Memory B cell (primary cell): Measurements from ENCODE around the gene GABRG3.

ENCODE experiments used
- ATAC-seq: fragments of 150-1000 bp; cut with Tn5 transposase; 2 replicates; pipeline ENCODE4 v1.10.0; 2021; ENCODE audit warnings: low read depth, mild to moderate bottlenecking, moderate library complexity
- DNase-seq, 2 donors: peaks; one replicate each; pipeline ENCODE4 v3.0.0; 2022; ENCODE audit warnings: low spot score in 2 of 2
- H3K27ac Mint-ChIP-seq: one replicate; pipeline ENCODE4 v1.8.0; 2022; ENCODE audit warnings: mild to moderate bottlenecking, moderate library complexity, mixed read lengths
- H3K27me3 Mint-ChIP-seq: one replicate; pipeline ENCODE4 v1.8.0; 2022; ENCODE audit warnings: mixed read lengths
- H3K36me3 Mint-ChIP-seq: one replicate; pipeline ENCODE4 v1.8.0; 2022; ENCODE audit warnings: mild to moderate bottlenecking, mixed read lengths
- H3K4me1 Mint-ChIP-seq: one replicate; pipeline ENCODE4 v1.8.0; 2022; ENCODE audit warnings: mixed read lengths
- H3K4me3 Mint-ChIP-seq: one replicate; pipeline ENCODE4 v1.8.0; 2022; ENCODE audit warnings: mild to moderate bottlenecking, moderate library complexity, mixed read lengths
- H3K9me3 Mint-ChIP-seq: one replicate; pipeline ENCODE4 v1.8.0; 2022; ENCODE audit warnings: mixed read lengths

Gene GABRG3

DNA sequence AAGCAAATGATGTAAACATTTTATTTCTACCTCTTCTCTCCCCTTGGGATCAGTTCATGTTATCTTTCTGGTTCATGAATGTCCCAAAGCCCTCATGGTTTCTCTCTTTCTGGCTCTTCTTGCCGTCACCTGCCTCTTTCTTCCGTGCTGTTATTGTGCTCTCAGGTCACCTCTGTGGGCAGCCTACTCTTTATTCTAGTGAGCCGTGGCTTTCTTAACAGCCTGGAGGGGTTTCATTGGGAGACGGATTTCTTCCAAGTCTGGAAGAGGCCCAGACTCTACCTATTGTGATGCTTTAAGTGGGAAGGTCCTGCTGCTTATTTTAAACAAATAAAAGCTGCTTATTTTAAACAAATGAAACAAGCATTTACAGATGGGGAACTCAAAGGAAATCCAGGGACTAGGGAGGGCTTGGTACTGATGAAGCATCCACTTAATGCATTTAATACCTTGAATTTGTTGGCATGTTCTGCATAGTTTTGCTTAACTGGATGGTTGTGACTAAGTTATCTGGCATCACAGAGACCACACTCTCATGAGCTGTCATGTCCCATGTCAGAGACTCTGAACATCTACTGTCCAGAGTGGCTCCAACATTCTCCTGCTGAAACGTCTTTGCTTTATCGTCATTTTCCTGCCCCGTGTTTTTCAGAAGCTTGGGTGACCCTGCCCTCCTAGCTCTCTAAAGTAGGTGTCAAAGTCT, 443.3 kb downstream of the GABRG3 start:
- Mint-ChIP-seq H3K9me3 (peaks cover 3% of the 10 kb centered on the region), H3K27ac (no peak overlapping the region), H3K4me3 (no peak overlapping the region), H3K4me1 (no peaks in the 10 kb centered on the region), H3K36me3 (no peaks in the 10 kb centered on the region), H3K27me3 (no peaks in the 10 kb centered on the region)
- ATAC-seq, result no peak
- DNase-seq, result no peak

DNA sequence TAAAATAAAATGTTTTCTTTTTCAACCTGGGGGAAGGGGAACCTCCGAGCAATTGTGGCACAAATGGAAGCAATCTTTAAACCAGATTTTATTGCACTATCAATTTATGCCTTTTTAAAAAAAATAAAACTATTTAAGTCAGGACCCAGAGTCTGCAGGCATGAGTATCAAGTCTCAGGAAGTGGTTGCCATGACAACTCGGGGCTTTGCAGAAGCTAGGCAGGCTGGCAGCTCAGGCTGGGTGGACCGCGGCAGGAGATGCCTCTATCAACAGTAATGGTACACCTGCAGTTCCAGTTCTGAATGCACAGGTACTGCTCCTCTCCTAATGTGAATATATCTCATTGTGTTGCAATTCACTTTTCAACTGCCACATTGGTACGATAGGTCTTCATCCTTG, 447.7 kb downstream of the GABRG3 start:
- H3K4me1 Mint-ChIP-seq, result no peaks in the 10 kb centered on the region
- peaks cover 2% of the 10 kb centered on the region for H3K9me3 Mint-ChIP-seq

DNA sequence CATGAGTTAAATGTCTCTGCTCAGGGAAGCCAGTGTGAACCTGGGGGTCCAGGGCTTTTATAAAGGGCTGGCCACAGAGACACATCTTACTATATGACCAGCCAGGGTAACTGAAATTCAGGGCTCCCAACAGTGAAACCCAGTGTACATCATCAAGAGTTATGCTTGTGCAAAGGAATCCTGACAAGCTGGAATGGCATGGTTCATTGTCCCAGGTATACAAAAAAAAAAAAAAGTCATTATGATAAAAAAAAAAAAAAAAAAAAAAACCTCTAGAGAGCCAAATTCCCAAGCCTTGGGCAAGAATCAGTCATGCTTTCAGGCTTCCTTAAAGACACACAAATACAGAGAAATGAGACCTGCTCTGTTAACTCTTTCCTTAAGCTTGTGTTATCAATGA, 452.0 kb downstream of the GABRG3 start:
- H3K27ac Mint-ChIP-seq, result no peak overlapping the region
- DNase-seq (no peak), ATAC-seq (no peak)
- no peaks in the 10 kb centered on the region for H3K36me3 Mint-ChIP-seq
- no peaks in the 10 kb centered on the region for H3K4me1 Mint-ChIP-seq
- H3K4me3 Mint-ChIP-seq, result no peak overlapping the region
- H3K9me3 Mint-ChIP-seq, result peaks cover 2% of the 10 kb centered on the region
- H3K27me3 Mint-ChIP-seq, result no peaks in the 10 kb centered on the region

More for the DNA sequence above, 447.7 kb downstream of the GABRG3 start:
- ATAC-seq, result no peak
- H3K36me3 Mint-ChIP-seq, result no peaks in the 10 kb centered on the region
- H3K27me3 Mint-ChIP-seq, result no peaks in the 10 kb centered on the region
- no peak overlapping the region for H3K4me3 Mint-ChIP-seq
- DNase-seq, result no peak
- H3K27ac Mint-ChIP-seq, result no peak overlapping the region

DNA sequence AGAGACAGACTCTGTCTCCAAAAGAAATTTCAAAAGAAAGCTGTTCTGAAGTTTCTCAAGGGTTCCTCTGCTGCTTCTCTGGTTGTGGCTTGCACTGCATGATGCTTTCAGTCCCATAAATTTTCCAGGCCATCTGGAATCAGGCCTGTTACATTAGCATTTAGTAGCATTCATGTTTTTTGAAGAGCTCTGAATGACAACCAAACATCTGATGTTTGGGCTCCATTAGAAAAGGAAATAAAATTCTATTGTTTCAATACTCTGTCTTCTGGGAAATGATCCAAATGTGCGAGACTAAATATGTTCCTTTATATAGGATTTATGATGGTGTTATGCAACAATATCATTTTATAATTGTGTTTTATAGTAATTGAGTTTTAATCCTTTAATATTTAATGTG, 455.8 kb downstream of the GABRG3 start:
- no peak for ATAC-seq

DNA sequence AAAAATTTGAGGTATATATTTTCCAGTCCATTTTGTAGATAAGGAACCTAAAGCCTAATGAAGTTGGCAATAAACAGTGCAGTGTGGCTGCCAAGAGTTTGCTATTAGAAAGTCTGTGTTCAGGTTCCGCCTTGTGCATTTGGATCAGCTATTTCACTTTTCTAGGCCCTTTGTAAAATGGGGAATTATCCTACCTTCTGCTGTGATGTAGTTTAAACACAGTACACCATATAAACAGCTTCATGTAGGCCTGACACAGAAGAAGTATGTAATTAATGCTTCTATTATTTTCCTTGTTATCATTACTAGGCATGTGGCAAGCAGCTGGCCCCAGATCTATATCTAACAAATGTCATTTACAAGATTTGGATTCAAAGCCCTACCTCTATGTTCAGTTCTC, 456.3 kb downstream of the GABRG3 start:
- no peak overlapping the region for H3K4me3 Mint-ChIP-seq
- DNase-seq, result no peak
- no peak overlapping the region for H3K27ac Mint-ChIP-seq
- H3K4me1 Mint-ChIP-seq, result no peaks in the 10 kb centered on the region
- H3K27me3 Mint-ChIP-seq, result no peaks in the 10 kb centered on the region
- H3K36me3 Mint-ChIP-seq, result no peaks in the 10 kb centered on the region
- peaks cover 7% of the 10 kb centered on the region for H3K9me3 Mint-ChIP-seq
- no peak for ATAC-seq

More for the DNA sequence above, 455.8 kb downstream of the GABRG3 start:
- Mint-ChIP-seq H3K4me3 (no peak overlapping the region), H3K27me3 (no peaks in the 10 kb centered on the region), H3K36me3 (no peaks in the 10 kb centered on the region), H3K4me1 (no peaks in the 10 kb centered on the region), H3K27ac (no peak overlapping the region), H3K9me3 (peaks cover 6% of the 10 kb centered on the region)
- no peak for DNase-seq

DNA sequence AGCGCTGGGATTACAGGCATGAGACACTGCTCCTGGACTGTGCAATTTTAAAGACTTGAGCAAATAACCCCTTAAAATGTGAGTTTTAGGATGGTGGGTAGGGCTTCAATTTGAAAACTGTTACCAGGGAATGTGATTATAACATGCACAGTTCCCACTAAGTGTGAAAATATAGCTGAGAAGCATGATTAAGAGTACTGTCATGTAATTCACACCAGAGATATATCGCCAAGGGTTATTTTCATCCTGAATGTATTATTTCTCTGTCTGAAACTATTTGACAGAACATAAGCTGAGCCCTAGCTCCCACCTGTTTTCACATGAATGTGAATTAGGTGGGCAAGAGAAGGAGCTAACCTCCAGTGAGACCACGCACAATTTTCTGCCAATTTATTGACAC, 457.2 kb downstream of the GABRG3 start:
- H3K27me3 Mint-ChIP-seq, result no peaks in the 10 kb centered on the region
- H3K27ac Mint-ChIP-seq, result no peak overlapping the region
- no peak for ATAC-seq
- no peak overlapping the region for H3K4me3 Mint-ChIP-seq
- H3K9me3 Mint-ChIP-seq, result peaks cover 12% of the 10 kb centered on the region
- H3K36me3 Mint-ChIP-seq, result no peaks in the 10 kb centered on the region
- DNase-seq, result no peak
- H3K4me1 Mint-ChIP-seq, result no peaks in the 10 kb centered on the region

DNA sequence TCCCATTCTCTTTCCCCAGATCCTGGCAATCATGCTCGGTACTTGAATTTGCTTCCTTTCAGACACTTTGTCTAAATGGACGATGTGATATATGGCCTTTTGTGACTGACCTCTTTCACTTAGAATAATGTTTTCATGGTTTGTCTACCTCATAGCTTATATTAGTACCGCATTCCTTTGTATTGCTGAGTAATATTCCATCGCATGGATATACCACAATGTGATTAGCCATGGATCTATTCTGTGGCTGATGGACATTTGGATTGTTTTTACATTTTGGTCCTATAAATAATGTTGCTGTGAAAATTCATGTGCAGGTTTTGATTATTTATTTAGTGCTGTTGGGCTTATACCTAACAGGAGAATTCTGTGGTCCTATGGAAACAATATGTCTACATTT, 458.6 kb downstream of the GABRG3 start:
- ATAC-seq (no peak), DNase-seq (no peak)
- H3K4me1 Mint-ChIP-seq, result no peaks in the 10 kb centered on the region
- H3K27ac Mint-ChIP-seq, result no peak overlapping the region
- no peaks in the 10 kb centered on the region for H3K27me3 Mint-ChIP-seq
- no peaks in the 10 kb centered on the region for H3K36me3 Mint-ChIP-seq
- peaks cover 13% of the 10 kb centered on the region for H3K9me3 Mint-ChIP-seq
- no peak overlapping the region for H3K4me3 Mint-ChIP-seq

DNA sequence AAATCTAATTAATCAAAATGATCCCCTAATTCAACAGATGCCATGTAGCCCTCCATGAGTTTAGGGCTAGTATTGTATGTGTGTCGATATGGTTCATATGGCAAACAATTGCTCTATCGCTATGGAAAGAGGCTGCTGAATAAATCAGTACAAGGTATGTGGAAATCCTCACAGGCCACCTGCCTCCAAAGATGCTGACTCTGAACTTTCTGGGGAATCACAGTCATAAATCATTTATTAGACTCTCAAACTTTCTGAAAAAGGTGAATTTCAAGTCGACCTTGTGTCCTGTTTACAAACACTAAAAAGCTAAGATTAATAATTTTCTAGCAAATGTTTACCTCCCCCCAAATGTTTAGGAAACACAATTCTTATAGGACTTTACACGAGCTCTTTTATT, 462.6 kb downstream of the GABRG3 start:
- no peak overlapping the region for H3K27ac Mint-ChIP-seq
- H3K36me3 Mint-ChIP-seq, result no peaks in the 10 kb centered on the region
- H3K27me3 Mint-ChIP-seq, result no peaks in the 10 kb centered on the region
- no peak for ATAC-seq
- H3K4me3 Mint-ChIP-seq, result no peak overlapping the region
- peaks cover 20% of the 10 kb centered on the region for H3K9me3 Mint-ChIP-seq
- H3K4me1 Mint-ChIP-seq, result no peaks in the 10 kb centered on the region
- no peak for DNase-seq

DNA sequence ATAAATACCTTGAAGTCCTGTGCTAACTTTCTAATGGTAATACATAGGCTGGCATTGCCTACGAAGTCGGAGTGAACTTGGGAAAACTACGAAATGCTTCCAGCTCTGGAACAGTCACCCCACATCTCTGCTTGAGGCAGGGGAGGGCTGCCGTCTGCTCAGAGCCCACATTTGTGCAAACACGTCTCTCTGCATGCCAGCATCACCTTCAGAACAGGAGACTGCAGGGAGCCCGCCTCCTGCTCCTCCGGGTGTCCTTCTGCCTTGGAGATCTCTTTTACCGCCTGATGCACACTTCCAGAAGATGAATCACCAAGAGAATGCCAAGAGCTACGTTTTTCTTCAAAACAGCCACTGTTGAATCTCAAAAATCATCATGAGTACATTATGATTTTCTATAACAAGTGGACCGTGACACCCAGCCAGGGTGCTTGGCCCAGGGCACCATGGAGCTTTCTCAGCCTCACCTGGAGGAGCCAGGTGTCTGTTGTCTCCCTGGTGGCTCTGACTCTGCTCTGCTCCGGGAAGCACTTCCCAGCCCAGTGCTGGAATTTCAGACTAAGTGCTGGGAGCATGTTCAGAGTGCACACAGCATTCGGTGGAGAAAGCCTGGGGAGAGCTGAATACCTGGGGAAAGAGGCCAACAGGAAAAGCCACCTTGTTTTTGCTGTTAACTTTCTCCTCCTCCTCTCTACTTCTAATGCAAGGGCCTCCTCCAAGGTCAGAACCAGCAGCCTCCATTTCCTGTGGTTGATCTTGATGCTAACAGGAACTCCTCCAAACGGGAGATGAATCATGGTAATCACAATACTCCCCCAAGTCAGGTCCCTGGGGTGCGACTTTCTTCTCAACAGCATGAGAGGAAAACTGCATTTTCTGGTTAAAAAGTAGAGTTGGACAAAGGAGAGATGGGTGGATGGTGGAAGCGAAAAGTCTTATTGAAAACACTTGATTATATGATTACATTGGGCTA, 467.7 kb downstream of the GABRG3 start:
- Mint-ChIP-seq H3K4me3 (no peak overlapping the region), H3K27me3 (no peaks in the 10 kb centered on the region), H3K27ac (no peak overlapping the region), H3K36me3 (no peaks in the 10 kb centered on the region), H3K4me1 (no peaks in the 10 kb centered on the region), H3K9me3 (peaks cover 11% of the 10 kb centered on the region)
- no peak for DNase-seq
- no peak for ATAC-seq

DNA sequence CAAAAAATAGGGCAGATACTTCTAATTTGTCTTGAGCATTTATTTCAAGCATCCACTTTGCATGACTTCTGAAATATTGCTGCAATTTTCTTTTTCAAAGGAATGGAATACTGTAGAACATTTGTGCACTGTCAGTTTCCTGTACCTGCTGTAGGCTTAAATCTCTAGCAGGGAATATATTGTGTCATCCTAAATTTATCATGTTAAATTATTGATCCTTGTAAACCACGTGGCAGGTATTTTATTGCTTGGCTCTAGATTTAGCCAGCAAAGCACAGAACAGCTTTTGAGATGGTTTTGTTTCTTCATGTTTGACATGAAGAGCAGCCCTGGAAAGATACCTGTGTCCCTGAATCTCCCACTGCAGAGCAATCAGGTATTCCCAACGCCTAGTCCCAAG, 470.1 kb downstream of the GABRG3 start:
- no peaks in the 10 kb centered on the region for H3K36me3 Mint-ChIP-seq
- H3K9me3 Mint-ChIP-seq, result peaks cover 7% of the 10 kb centered on the region
- H3K4me3 Mint-ChIP-seq, result no peak overlapping the region
- H3K4me1 Mint-ChIP-seq, result no peaks in the 10 kb centered on the region
- no peak overlapping the region for H3K27ac Mint-ChIP-seq
- no peak for ATAC-seq
- no peak for DNase-seq
- H3K27me3 Mint-ChIP-seq, result no peaks in the 10 kb centered on the region

DNA sequence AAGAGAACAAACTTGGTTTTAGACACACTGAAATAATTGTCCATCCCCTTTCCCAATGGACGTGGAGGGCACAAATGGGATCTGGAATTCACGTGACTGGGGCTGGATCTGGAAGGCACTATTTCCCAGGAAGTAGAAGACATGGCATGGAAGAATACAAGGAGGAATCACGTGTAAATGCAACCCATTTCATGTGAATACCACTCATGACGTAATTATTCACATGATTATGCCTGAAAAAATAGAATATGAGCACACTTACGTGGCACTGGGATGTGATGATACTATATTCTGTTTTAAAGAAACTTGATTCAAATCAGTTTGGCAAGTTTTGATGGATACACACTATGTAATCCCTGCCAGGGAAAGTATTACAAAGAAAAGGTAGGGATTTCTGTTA, 477.3 kb downstream of the GABRG3 start:
- ATAC-seq (no peak), DNase-seq (no peak)
- H3K36me3 Mint-ChIP-seq, result no peaks in the 10 kb centered on the region
- H3K27me3 Mint-ChIP-seq, result no peaks in the 10 kb centered on the region
- H3K4me1 Mint-ChIP-seq, result no peaks in the 10 kb centered on the region
- no peak overlapping the region for H3K27ac Mint-ChIP-seq
- peaks cover 8% of the 10 kb centered on the region for H3K9me3 Mint-ChIP-seq
- H3K4me3 Mint-ChIP-seq, result no peak overlapping the region

DNA sequence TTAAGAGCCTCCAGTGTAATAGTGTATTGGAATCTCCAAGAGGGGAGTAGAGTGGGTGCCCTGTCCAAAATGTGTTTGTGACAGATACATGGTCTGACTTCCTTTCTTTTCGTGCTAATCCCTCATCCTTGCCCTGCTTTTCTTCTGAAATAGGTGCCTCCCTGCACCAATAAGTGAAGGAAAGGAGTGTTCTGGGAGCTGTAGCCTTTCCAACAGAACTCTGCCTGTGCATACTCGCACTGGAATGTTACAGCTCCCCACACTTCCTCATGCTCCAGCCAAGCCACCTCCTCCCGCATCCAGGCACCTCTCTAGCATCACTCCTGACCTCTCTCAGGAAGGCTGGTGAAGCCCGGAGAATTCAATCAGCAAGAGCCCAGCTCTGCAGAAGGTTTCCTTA, 478.0 kb downstream of the GABRG3 start:
- H3K4me1 Mint-ChIP-seq, result no peaks in the 10 kb centered on the region
- no peaks in the 10 kb centered on the region for H3K36me3 Mint-ChIP-seq
- H3K27ac Mint-ChIP-seq, result no peak overlapping the region
- no peak for DNase-seq
- H3K4me3 Mint-ChIP-seq, result no peak overlapping the region
- peaks cover 8% of the 10 kb centered on the region for H3K9me3 Mint-ChIP-seq
- H3K27me3 Mint-ChIP-seq, result no peaks in the 10 kb centered on the region
- ATAC-seq, result no peak

DNA sequence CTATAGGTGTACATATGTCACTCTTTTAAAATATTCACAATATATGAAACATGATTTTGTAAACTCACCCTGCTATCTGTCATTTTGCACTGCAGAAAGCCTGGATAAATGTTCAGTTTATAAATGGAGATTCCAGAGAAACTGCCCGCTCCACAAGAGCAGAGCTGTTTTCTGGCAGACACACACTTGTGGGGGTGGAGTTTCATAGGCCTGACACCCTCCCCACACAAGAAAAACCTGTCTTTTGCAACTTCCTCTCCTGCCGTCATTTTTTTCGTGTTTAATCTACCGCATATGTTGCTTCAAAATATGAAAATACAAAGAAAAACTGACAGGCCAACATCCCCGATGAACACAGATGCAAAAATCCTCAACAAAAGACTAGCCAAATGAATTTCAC, 479.0 kb downstream of the GABRG3 start:
- ATAC-seq (no peak), DNase-seq (no peak)
- peaks cover 8% of the 10 kb centered on the region for H3K9me3 Mint-ChIP-seq
- H3K27ac Mint-ChIP-seq, result no peak overlapping the region
- H3K4me3 Mint-ChIP-seq, result no peak overlapping the region
- H3K36me3 Mint-ChIP-seq, result no peaks in the 10 kb centered on the region
- no peaks in the 10 kb centered on the region for H3K27me3 Mint-ChIP-seq
- no peaks in the 10 kb centered on the region for H3K4me1 Mint-ChIP-seq

DNA sequence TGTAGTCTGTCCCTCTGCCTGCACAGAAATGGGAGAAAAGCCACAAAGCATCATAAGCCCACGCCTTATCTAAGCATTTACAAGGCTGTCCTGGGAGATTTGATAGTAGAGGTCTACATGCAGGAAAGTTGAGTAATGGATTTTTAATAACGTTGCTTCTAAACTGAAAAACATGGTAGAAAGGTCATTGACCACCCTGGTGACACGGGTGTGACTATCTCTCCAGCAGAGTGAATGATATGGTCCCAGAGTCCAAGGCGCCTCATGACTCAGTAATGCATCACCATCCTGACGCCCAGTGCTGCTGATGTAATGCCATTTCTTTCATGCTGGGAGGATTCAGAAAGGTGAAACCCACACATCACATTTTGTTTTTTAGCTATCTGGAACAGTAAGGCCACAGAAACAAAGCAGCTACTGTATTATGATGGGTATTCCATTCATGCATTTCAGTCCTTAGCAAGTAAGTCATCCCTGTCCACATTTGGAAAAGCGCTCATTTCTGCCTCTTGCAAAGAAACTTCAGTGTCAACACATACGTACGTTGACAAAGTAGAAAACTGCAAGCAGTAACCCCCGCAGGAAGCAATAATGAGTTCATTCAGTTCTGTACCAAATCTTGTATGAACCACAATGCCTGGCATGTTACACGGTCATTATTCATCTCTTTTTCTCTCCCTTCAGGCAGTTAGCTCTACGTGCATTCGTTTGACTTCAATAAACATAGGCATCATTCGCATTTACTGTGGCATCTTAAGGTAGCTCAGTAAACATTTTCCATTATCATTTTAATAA, 483.5 kb downstream of the GABRG3 start:
- Mint-ChIP-seq H3K36me3 (no peaks in the 10 kb centered on the region), H3K27ac (no peak overlapping the region), H3K27me3 (no peaks in the 10 kb centered on the region), H3K9me3 (peaks cover 3% of the 10 kb centered on the region), H3K4me3 (no peak overlapping the region), H3K4me1 (no peaks in the 10 kb centered on the region)
- ATAC-seq (no peak), DNase-seq (no peak)
